ENCODE data around the gene PPP2R2C.

The PPP2R2C gene

DNA sequence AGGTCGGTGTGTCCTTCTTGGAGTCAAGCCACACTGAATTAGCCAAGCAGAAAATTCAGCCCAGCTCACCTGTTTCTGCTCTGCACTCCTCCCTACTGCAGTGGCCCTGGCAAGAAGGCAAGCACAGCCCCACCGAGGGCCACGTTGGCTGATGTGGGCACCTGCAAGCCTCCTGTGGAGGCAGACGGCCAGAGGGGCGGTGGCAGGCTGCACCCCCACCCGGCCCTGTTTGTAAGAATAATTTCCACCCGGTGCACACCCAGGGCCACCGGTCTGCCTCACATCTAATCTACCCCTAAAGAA, 18.8 kb downstream of the PPP2R2C start:
- DNase-seq (ENCODE audit: low spot score), result no peak
- H3K27ac ChIP-seq, result no peak overlapping the region
- TF ChIP-seq, protein P1, sequence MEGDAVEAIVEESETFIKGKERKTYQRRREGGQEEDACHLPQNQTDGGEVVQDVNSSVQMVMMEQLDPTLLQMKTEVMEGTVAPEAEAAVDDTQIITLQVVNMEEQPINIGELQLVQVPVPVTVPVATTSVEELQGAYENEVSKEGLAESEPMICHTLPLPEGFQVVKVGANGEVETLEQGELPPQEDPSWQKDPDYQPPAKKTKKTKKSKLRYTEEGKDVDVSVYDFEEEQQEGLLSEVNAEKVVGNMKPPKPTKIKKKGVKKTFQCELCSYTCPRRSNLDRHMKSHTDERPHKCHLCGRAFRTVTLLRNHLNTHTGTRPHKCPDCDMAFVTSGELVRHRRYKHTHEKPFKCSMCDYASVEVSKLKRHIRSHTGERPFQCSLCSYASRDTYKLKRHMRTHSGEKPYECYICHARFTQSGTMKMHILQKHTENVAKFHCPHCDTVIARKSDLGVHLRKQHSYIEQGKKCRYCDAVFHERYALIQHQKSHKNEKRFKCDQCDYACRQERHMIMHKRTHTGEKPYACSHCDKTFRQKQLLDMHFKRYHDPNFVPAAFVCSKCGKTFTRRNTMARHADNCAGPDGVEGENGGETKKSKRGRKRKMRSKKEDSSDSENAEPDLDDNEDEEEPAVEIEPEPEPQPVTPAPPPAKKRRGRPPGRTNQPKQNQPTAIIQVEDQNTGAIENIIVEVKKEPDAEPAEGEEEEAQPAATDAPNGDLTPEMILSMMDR (IDR thresholded peaks at IDR 0.05), result no peak
- H3K4me3 ChIP-seq, result no peak overlapping the region

DNA sequence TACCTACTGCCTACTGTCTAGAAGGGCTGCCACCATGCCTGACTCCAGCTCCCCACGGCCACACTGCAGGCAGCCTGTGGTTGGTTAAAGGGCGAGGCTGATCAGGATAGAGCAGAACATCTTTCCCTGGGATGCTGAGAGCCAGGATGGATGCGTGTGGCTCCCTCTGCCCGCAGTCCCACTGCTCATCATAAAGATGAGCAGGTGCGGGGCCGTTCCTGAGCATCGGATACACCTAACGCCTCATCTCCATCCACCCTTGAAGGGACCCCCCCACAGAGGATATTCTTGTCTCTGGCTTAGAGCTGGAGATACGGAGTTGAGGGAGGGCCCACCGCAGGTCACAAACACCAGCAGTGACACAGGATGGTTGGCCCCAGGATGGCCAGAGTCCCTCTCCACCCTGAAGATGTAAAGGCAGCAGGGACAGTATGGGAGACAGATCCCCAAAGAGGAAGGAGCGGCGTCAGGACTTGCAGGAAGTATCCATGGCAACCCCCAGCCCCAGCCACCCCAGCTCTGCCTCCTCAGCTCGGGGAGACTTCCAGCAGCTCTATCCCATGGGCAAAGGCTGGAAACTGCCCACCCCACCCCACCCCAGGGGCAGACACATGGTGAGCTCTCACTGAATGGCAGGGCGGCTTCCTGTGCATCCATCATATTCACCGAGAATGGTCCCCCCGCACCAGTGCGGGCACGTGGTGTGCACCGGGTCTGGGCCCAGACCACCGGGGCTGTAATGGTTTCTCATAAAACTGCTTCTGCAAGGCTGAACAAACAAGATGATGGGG, 19.3 kb downstream of the PPP2R2C start:
- no peak for DNase-seq (ENCODE audit: low spot score)
- TF ChIP-seq, protein P1 (IDR thresholded peaks at IDR 0.05), result no peak
- H3K4me3 ChIP-seq, result no peak overlapping the region
- H3K27ac ChIP-seq, result no peak overlapping the region

DNA sequence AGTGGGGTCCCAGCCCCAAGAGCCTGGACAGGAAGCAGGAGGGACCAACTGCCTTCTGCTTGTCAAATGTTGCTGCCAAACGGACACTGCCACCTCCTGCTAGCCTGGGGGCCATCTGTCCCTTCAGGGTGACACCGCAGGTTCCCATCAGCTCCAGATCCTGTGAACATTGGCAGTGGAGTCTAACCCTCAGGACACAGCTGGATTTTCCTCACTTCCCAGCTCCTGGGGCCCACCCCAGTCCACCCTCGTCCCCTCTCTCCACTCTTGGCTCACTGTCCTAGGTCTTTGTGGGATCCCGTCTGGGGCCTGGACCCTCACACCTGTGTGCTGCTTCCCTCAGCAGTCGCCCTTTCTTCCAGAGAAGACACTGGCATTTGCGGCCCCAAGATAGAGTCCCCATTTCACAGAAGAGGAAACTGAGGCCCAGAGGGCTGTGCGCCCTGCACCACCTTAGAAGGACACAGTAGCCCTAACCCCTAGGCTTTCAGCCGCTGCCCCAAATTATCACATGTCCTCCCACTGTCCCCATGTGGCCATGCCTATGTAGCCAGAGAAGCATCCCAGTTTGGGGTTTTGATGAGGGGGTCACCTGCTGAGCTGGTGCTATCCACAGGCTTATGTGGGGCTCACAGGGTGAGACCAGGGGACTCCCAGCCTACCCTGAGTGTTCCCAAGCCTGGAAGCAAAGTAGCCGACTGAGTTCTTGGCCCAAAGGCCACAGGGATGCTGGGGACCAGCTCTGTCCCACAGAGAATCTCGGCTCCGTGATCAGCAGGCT, 20.1 kb downstream of the PPP2R2C start:
- no peak overlapping the region for H3K4me3 ChIP-seq
- DNase-seq (ENCODE audit: low spot score), result no peak
- no peak overlapping the region for H3K27ac ChIP-seq
- TF ChIP-seq, protein P1 (IDR thresholded peaks at IDR 0.05), result no peak

DNA sequence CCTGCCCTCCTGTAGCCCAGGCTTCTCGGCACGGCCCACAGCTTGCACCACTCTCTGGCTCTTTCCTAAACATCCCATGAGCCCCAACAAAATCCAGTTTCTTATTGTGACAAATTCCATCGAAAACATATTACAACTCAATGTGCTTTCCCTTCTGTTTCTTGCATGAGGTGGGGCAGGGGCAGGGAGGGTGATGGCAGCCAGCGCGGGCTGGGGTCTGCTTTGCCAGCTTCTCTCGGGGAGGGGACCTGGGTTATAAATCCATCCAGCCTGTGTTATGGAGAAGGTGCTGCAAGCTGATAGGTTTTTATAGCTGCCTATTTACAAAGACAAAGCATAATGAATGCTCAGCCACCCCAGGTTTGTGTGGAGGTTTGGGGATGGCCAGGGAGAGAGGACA, 21.1 kb downstream of the PPP2R2C start:
- TF ChIP-seq, protein P1 (IDR thresholded peaks at IDR 0.05), result no peak
- Histone ChIP-seq H3K27ac (no peak overlapping the region), H3K4me3 (no peak overlapping the region)
- no peak for DNase-seq (ENCODE audit: low spot score)

DNA sequence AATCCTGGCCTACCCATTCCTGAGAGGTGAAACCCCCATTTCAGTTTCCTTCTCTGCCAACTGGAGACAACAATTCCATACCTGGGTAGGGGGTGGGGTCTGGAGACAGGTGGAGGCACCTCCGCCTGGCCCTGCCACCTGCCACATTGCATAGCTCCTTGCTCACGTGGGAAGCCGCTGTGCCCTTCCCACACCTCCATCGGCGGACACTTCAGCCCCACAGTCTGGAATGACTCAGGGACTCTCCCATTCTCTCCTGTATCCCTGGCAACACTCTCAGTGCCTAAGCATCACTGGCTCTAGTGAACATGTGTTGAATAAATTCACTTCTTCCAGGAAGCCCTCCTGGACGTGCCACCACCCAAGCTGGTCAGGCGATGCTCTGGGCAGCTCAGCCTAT, 21.7 kb downstream of the PPP2R2C start:
- TF ChIP-seq, protein P1 (IDR thresholded peaks at IDR 0.05), result no peak
- no peak for DNase-seq (ENCODE audit: low spot score)

DNA sequence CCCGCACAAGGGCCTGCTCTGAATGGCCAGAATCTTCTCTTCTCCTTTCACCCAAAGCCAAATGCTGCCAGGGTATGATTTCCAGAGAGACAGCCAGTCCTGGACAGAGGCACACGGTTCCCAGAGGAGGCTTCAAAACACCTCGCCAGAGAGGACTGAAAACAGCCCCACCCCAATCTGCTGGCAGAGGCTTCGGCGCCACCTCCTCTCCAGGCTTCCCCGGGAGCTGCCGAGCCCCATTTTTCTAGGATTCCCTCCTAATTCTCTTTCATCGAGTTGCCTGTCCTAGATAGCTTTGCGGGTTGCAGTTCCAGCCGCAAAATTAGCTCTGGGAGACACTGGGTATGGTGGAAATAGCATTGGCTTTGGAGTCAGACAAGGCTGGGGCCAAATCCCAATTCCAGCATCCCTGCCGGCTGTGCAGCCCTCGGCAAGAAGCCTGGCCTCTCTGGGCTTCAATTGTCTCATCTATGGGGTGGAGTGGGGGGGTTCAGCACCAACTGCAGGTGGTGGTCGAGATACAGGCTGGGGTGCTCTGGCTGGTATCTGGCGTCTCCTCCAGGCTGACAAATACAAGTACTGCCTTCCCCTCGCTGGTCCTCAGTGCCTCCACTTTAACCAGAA, 22.6 kb downstream of the PPP2R2C start:
- Histone ChIP-seq H3K4me3 (no peak overlapping the region), H3K27ac (no peak overlapping the region)
- TF ChIP-seq, protein P1 (IDR thresholded peaks at IDR 0.05), result no peak

More for the DNA sequence above, 21.7 kb downstream of the PPP2R2C start:
- Histone ChIP-seq H3K27ac (no peak overlapping the region), H3K4me3 (no peak overlapping the region)

More for the DNA sequence above, 22.6 kb downstream of the PPP2R2C start:
- DNase-seq (ENCODE audit: low spot score), result no peak
